Dendritic cell treated with granulocyte-macrophage colony-stimulating factor and Interleukin-4, amounts not matched to agents 40 ng/mL and 50 ng/mL, for 4 days (primary cell): Measurements from ENCODE around the gene KCNJ12.
A peak's percentile ranks its signal among the peaks of the same experiment; 100 is the strongest.
"Not testable (repeated sequence)": the region's sequence is repeated elsewhere in the genome, so short reads cannot be mapped to it uniquely, and the experiment has no call there.

Experiments
- H3K27ac Mint-ChIP-seq: one replicate; pipeline ENCODE4 v1.8.0; 2022; ENCODE audit warnings: mild to moderate bottlenecking, mixed read lengths
- H3K27me3 Mint-ChIP-seq: one replicate; pipeline ENCODE4 v1.8.0; 2022; ENCODE audit warnings: mild to moderate bottlenecking, mixed read lengths
- H3K36me3 Mint-ChIP-seq: one replicate; pipeline ENCODE4 v1.8.0; 2022; ENCODE audit warnings: low read depth, mixed read lengths
- H3K4me1 Mint-ChIP-seq: one replicate; pipeline ENCODE4 v1.8.0; 2022; ENCODE audit warnings: low read depth, mixed read lengths
- H3K4me3 Mint-ChIP-seq: one replicate; pipeline ENCODE4 v1.8.0; 2022; ENCODE audit warnings: mild to moderate bottlenecking, moderate library complexity, mixed read lengths
- H3K9me3 Mint-ChIP-seq: one replicate; pipeline ENCODE4 v1.8.0; 2022; ENCODE audit warnings: mixed read lengths
- intact Hi-C: fragments of 100-400 bp; cut with micrococcal nuclease; formaldehyde crosslinking; loops from one replicate; pipeline ENCODE4 v1.15.0; 2022

The KCNJ12 gene

DNA sequence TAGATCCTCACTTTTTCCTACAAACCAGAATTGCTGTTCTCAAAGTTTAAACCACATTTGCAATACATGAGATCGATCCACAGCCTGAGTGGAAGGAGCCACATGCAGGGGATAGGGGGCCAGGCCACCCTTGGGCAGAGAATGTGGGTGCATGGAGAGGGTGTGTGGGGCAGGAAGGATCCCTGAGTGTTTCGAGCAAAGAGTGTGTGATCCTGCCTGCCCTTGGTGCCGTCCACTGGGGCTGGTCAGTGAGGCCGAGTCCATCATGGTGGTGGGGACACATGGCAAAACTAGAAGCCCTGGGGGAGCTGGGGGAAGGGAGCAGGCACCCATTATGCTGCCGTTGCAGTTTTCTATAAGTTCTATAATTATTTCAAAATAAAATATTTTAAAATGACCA lies 77.8 kb downstream of the KCNJ12 start:
- not testable (repeated sequence) for H3K9me3 Mint-ChIP-seq, H3K27ac Mint-ChIP-seq, H3K4me3 Mint-ChIP-seq, H3K36me3 Mint-ChIP-seq
- intact Hi-C loops, result loop anchor here (5.0 kb wide), 2 partner anchors 132 to 322 kb away; no protein-coding TSS in a partner anchor
- Mint-ChIP-seq H3K27me3 (peaks cover 49% of the 10 kb centered on the region), H3K4me1 (peaks cover 16% of the 10 kb centered on the region)

GRCh38 chr17:21454441-21454840 lies 78.3 kb downstream of the KCNJ12 start:
- Mint-ChIP-seq H3K36me3 (no peaks in the 10 kb centered on the region), H3K4me3 (no peak overlapping the region), H3K27ac (no peak overlapping the region), H3K9me3 (no peaks in the 10 kb centered on the region), H3K4me1 (peaks cover 16% of the 10 kb centered on the region), H3K27me3 (peaks cover 47% of the 10 kb centered on the region)
- intact Hi-C loops, result loop anchor here (5.0 kb wide), 2 partner anchors 132 to 322 kb away; no protein-coding TSS in a partner anchor

DNA sequence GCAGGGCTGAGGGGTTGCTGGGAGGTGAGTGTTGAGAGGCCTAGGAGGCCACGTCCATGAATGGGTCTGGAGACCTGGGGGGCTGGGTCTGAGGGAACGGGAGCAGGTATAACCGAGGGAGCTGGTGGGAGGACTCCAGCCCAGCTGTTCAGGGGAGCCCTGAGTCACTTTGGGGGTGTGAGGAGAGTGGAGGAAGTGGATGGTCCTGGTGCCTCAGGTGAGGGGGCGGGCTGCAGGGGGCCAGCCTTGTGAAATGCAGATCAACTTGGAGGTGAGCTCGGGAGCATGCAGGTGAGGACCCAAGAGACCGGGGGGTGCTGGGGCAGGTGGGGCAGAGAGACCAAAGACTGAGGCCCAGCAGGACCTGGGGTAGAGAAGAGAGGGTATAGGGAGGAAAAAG lies 79.6 kb downstream of the KCNJ12 start:
- peak overlapping the region; percentile 30 for H3K27ac Mint-ChIP-seq
- intact Hi-C loops, result no loop called here
- H3K4me1 Mint-ChIP-seq, result peaks cover 16% of the 10 kb centered on the region

DNA sequence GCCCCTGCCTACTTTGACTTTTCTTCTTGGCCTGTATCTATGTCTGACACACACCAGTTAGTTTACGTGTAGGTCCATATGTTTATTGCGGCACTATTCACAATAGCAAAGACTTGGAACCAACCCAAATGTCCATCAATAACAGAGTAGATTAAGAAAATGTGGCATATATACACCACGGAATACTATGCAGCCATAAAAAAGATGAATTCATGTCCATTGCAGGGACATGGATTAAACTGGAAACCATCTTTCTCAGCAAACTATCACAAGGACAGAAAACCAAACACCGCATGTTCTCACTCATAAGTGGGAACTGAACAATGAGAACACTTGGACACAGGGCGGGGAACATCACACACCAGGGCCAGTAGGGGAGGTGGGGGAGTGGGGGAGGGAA lies 80.3 kb downstream of the KCNJ12 start:
- H3K4me3 Mint-ChIP-seq, H3K36me3 Mint-ChIP-seq, H3K9me3 Mint-ChIP-seq, intact Hi-C loops, H3K27ac Mint-ChIP-seq: not testable (repeated sequence)
- Mint-ChIP-seq H3K4me1 (peaks cover 16% of the 10 kb centered on the region), H3K27me3 (peaks cover 45% of the 10 kb centered on the region)

More for the DNA sequence above, 79.6 kb downstream of the KCNJ12 start:
- H3K36me3 Mint-ChIP-seq, result no peaks in the 10 kb centered on the region
- H3K27me3 Mint-ChIP-seq, result peaks cover 46% of the 10 kb centered on the region
- no peaks in the 10 kb centered on the region for H3K9me3 Mint-ChIP-seq
- no peak overlapping the region for H3K4me3 Mint-ChIP-seq

DNA sequence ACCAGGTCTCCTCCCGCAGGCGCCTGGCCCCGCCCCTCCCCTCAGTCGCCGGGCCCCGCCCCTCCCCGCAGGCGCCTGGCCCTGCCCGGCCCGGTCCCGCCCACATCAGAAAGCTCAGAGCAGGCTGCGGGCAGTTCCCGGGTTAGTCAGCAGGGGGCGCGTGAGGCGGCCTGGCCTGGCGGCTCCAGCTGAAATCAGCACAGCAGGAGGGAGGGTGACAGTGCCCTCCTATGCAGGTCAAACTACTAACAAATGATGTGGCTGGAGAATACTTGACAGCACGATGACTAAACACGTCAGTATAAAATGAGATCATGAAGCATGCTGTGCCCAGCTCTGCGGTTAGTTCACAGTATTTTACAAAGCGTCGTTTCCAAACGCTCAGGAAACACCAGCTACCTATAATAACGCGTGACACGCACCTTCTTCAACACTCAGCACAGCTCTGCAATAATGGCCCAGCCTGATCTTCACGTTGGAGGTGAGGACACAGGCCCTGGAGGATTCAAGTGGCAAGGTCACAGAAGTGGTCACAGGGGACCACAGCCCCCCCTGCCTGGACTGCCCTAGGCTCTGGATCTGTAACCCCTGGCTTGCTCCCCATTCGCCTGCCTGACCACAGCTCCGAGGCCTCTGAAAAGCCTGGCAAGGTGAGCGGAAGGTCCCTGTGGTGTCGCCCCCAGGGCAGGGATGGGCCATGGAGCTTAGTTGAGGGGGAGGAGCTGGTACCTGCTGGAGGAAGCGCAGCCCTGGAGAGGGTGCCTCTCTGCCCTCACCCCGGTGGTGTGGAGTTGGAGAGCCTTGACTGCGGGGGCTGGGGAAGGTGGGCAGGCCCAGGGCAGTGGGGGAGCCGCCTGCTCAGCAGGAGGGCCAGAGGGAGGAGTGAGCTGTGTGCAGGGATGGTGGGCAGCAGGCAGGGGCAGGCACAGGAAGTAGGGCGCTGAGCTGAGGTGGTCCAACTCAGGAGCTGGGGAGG lies 81.2 kb downstream of the KCNJ12 start:
- Mint-ChIP-seq H3K27me3 (peaks cover 44% of the 10 kb centered on the region), H3K4me3 (no peak overlapping the region), H3K27ac (no peak overlapping the region), H3K36me3 (no peaks in the 10 kb centered on the region), H3K9me3 (no peaks in the 10 kb centered on the region), H3K4me1 (peaks cover 15% of the 10 kb centered on the region)
- intact Hi-C loops, result loop anchor here (1.0 kb wide), 1 partner anchor 56 kb away; no protein-coding TSS in a partner anchor

DNA sequence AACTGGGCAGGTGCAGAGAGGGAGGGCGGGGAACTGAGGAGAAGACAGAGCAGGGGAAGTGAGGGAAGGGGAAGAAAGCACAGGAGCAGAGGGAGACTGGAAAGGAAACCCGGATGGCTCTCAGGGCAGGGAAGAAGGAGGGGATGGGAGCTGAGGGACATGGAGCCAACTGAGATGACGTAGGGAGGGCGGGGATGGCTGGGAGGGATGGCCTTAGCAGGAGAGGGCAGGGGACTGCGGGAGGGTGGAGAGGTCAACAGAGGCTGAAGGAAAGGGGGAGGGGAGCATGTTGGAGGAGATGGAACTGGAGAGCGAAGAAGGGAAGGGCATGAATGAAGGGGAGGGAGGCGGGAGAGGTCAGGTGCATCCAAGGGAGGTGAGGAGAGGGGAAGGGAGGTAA lies 81.9 kb downstream of the KCNJ12 start:
- Mint-ChIP-seq H3K36me3 (no peaks in the 10 kb centered on the region), H3K4me1 (peaks cover 17% of the 10 kb centered on the region), H3K4me3 (no peak overlapping the region), H3K27me3 (peaks cover 45% of the 10 kb centered on the region), H3K27ac (no peak overlapping the region), H3K9me3 (no peaks in the 10 kb centered on the region)
- intact Hi-C loops, result no loop called here

DNA sequence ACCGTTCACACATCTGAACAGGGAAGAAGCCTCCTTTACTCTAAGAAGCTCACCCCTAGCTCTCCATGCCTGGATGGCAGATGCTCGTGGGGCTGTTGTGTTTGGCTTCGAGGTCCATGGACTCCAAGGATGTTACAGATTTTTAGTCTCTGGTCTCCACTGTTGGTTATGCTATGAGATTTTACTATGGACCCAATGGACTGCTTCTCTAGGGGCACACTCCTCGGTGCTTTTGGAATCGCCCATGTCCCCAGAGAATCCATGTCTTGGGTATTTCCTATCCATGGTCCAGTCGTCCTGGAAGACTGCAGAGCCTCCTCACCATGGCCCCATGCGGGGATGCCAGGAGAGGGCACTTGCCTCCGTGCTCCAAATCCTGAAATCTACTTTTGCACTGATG lies 83.4 kb downstream of the KCNJ12 start:
- Mint-ChIP-seq H3K27me3 (peaks cover 50% of the 10 kb centered on the region), H3K36me3 (no peaks in the 10 kb centered on the region)

DNA sequence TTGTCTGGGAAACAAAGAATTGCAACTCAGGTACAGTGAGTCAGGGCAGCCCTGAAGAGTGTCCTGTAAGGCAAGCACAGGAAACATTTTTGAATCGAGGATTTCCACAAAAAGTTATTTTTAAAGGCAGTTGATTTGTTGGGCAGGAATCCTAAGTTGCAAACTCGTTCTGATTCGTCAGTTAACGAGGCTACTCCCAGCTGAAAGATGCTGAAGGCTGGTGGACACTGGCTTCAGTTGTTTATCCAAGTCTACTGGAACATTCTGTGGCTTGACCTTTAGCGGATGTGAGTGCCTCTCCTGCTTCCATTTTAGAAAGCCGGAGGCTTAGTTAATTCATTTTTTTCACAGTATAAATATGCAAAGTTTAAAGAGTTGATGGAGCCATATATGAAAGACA lies 84.2 kb downstream of the KCNJ12 start:
- Mint-ChIP-seq H3K36me3 (no peaks in the 10 kb centered on the region), H3K9me3 (no peaks in the 10 kb centered on the region), H3K27me3 (peaks cover 50% of the 10 kb centered on the region), H3K4me1 (peaks cover 26% of the 10 kb centered on the region), H3K27ac (no peak overlapping the region), H3K4me3 (no peak overlapping the region)
- intact Hi-C loops, result no loop called here

More for the DNA sequence above, 83.4 kb downstream of the KCNJ12 start:
- Mint-ChIP-seq H3K4me3 (no peak overlapping the region), H3K9me3 (no peaks in the 10 kb centered on the region), H3K27ac (no peak overlapping the region), H3K4me1 (peaks cover 26% of the 10 kb centered on the region)
- intact Hi-C loops, result no loop called here

GRCh38 chr17:21462237-21462636 lies 86.1 kb downstream of the KCNJ12 start:
- Mint-ChIP-seq H3K9me3 (no peaks in the 10 kb centered on the region), H3K27ac (no peak overlapping the region), H3K36me3 (no peaks in the 10 kb centered on the region), H3K4me1 (peaks cover 22% of the 10 kb centered on the region), H3K27me3 (peaks cover 42% of the 10 kb centered on the region), H3K4me3 (no peak overlapping the region)
- intact Hi-C loops, result no loop called here

- H3K36me3 Mint-ChIP-seq, result no peaks in the 10 kb centered on the region
- H3K4me3 Mint-ChIP-seq, result no peak overlapping the region
- intact Hi-C loops, result no loop called here
- H3K27me3 Mint-ChIP-seq, result peaks cover 37% of the 10 kb centered on the region
- H3K9me3 Mint-ChIP-seq, result no peaks in the 10 kb centered on the region
- H3K27ac Mint-ChIP-seq, result no peak overlapping the region
- H3K4me1 Mint-ChIP-seq, result peaks cover 16% of the 10 kb centered on the region
These were observed 87.1 kb downstream of the KCNJ12 start for GRCh38 chr17:21463204-21463661.

DNA sequence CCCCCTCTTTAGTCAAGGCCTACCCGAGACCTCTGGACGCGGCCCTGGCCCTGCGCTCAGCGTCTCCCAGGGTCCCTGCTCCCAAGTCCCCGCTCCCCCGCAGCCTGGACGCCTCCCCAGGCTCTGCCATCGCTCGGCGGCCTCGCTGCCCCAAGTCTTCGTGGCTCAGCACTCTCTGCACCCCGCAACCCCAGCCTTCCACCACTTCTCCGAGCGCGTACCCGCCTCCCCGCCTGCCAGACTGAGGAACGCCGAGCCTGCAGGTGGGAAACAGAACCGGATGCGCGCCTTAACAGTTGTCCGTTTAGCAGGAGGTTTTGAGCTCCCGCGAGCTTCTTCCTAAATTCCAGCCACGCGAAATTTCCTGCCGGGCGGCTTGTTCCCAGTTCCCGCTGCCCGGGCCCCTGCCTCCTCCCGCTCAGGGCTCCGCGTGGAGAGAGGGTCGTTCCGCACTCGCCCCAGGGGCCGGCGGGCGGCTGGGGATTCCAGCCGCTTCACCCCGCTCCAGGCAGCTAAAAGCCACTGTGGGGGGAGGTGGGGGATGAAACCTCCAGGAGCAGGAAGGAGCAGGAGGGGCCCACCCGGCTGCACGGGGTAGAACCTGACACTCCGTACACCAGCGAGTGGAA lies 87.7 kb downstream of the KCNJ12 start:
- no peak overlapping the region for H3K27ac Mint-ChIP-seq
- peak overlapping the region; percentile 2 for H3K4me3 Mint-ChIP-seq
- peaks cover 35% of the 10 kb centered on the region for H3K27me3 Mint-ChIP-seq
- intact Hi-C loops, result no loop called here
- H3K36me3 Mint-ChIP-seq, result no peaks in the 10 kb centered on the region
- no peaks in the 10 kb centered on the region for H3K9me3 Mint-ChIP-seq
- H3K4me1 Mint-ChIP-seq, result peaks cover 16% of the 10 kb centered on the region

- Mint-ChIP-seq H3K27me3 (peaks cover 35% of the 10 kb centered on the region), H3K36me3 (no peaks in the 10 kb centered on the region), H3K4me3 (no peak overlapping the region)
These were observed 88.5 kb downstream of the KCNJ12 start for GRCh38 chr17:21464611-21465021.

GRCh38 chr17:21466550-21466949 lies 90.4 kb downstream of the KCNJ12 start:
- intact Hi-C loops, result no loop called here
- Mint-ChIP-seq H3K4me3 (no peak overlapping the region), H3K27ac (no peak overlapping the region), H3K27me3 (peaks cover 34% of the 10 kb centered on the region), H3K36me3 (no peaks in the 10 kb centered on the region), H3K4me1 (peaks cover 16% of the 10 kb centered on the region), H3K9me3 (no peaks in the 10 kb centered on the region)

More at GRCh38 chr17:21464611-21465021, 88.5 kb downstream of the KCNJ12 start:
- Mint-ChIP-seq H3K27ac (no peak overlapping the region), H3K4me1 (peaks cover 16% of the 10 kb centered on the region), H3K9me3 (no peaks in the 10 kb centered on the region)
- intact Hi-C loops, result no loop called here

- H3K9me3 Mint-ChIP-seq, result no peaks in the 10 kb centered on the region
- peaks cover 34% of the 10 kb centered on the region for H3K27me3 Mint-ChIP-seq
- no peak overlapping the region for H3K27ac Mint-ChIP-seq
- intact Hi-C loops, result no loop called here
- no peak overlapping the region for H3K4me3 Mint-ChIP-seq
- H3K36me3 Mint-ChIP-seq, result no peaks in the 10 kb centered on the region
- peaks cover 16% of the 10 kb centered on the region for H3K4me1 Mint-ChIP-seq
These were observed 91.0 kb downstream of the KCNJ12 start for GRCh38 chr17:21467196-21467595.
